Vagina (tissue), 2 donors: ENCODE results near the gene PHF5A.

Source experiments
- CTCF ChIP-seq, 3 experiments: fragments of 450-650 bp in 2 of 3; fragments of 200-600 bp in 1 of 3; sonication (generic) in 1 of 3; IDR thresholded peaks; one replicate each; pipeline ENCODE4 v1.5.1; 2017 to 2019; ENCODE audit warnings: antibody characterized with exemption in 3 of 3, mild to moderate bottlenecking in 2 of 3, moderate library complexity in 2 of 3
- POLR2A ChIP-seq, 2 donors: fragments of 450-650 bp; IDR thresholded peaks; one replicate each; pipeline ENCODE4 v1.6.1; 2017; ENCODE audit warnings: antibody characterized with exemption in 2 of 2, mild to moderate bottlenecking in 2 of 2, moderate library complexity in 2 of 2

GRCh38 chr22:41517172-41518047 is 48.9 kb upstream of the PHF5A start:
- TF ChIP-seq CTCF (IDR thresholded peaks at IDR 0.05): peak; percentile 77 to 87 (median 84)
- no peak for TF ChIP-seq POLR2A (IDR thresholded peaks at IDR 0.05)
